ENCODE measurements around the gene GMDS. TPM values are rescaled to one million over a fixed set of nuclear protein-coding genes. Genes with fewer than 3 reads are reported as not detected.

The GMDS gene
- total RNA-seq, 1 experiment from 2014 or later = 27.6 TPM

GRCh38 chr6:1778686-1779235 lies 466.6 kb downstream of the GMDS start:
- no peak overlapping the region for H3K27ac Mint-ChIP-seq
- Histone ChIP-seq H2BK120ac (ENCODE audit: low read depth, low read length, poor library complexity, severe bottlenecking) (no peak overlapping the region), H4K8ac (replicated peaks; ENCODE audit: insufficient read length, low read depth, low read length) (no peak overlapping the region), H2AFZ (ENCODE audit: low read length) (no peak overlapping the region), H3K9ac (ENCODE audit: extremely low read depth, insufficient read length, low read length) (no peak overlapping the region), H3K23ac (ENCODE audit: insufficient read length, low read depth, low read length) (no peak overlapping the region), H3K9me3 (ENCODE audit: control insufficient read depth, low read depth, low read length) (no peaks in the 10 kb centered on the region), H3K27me3 (ENCODE audit: insufficient read depth, low read length) (no peaks in the 10 kb centered on the region), H4K20me1 (ENCODE audit: control insufficient read depth, insufficient read depth, insufficient read length) (no peaks in the 10 kb centered on the region), H2AK5ac (ENCODE audit: insufficient read length, low read length) (no peak overlapping the region), H3K4ac (ENCODE audit: low read depth, low read length) (no peak overlapping the region), H3K14ac (ENCODE audit: insufficient read depth, low read length) (no peak overlapping the region), H2BK20ac (ENCODE audit: low read depth, low read length, poor library complexity, severe bottlenecking) (no peak overlapping the region), H2BK12ac (ENCODE audit: insufficient read length, low read depth, low read length) (no peak overlapping the region), H3K79me1 (ENCODE audit: insufficient read depth, low read depth, low read length, poor library complexity, severe bottlenecking) (no peaks in the 10 kb centered on the region), H4K91ac (ENCODE audit: insufficient read length, low read depth, low read length) (no peak overlapping the region), H4K5ac (ENCODE audit: insufficient read length, low read depth, low read length) (no peak overlapping the region), H3K56ac (ENCODE audit: insufficient read length, low read depth, low read length) (no peak overlapping the region), H3K23me2 (ENCODE audit: insufficient read length, low read depth, low read length, poor library complexity, severe bottlenecking) (no peaks in the 10 kb centered on the region), H3K79me2 (ENCODE audit: insufficient read depth, low read length) (no peaks in the 10 kb centered on the region), H2BK5ac (ENCODE audit: insufficient read length, low read length) (no peak overlapping the region), H3K4me1 (ENCODE audit: insufficient read depth, low read length) (no peaks in the 10 kb centered on the region; the same call in 1 of the 2 replicates), H2BK15ac (ENCODE audit: low read depth, low read length) (no peak overlapping the region), H3K18ac (ENCODE audit: insufficient read length, low read depth, low read length) (no peak overlapping the region), H3K27ac (ENCODE audit: insufficient read length, low read depth, low read length) (no peak overlapping the region), H3T11ph (ENCODE audit: low read length) (no peak overlapping the region), H3K4me2 (ENCODE audit: insufficient read depth, insufficient read length, low read length) (no peak overlapping the region)
- H3K4me1 Mint-ChIP-seq = peaks cover 0 to 4% of the 10 kb centered on the region in 2 experiments; a peak in 2 of 4 replicates
- no peaks in the 10 kb centered on the region for H3K9me3 Mint-ChIP-seq
- no peaks in the 10 kb centered on the region; a peak in 1 of 7 replicates for H3K36me3 Mint-ChIP-seq (ENCODE audit: insufficient read depth in 1 of 3, low read depth in 3 of 3)
- TF ChIP-seq, protein P1, sequence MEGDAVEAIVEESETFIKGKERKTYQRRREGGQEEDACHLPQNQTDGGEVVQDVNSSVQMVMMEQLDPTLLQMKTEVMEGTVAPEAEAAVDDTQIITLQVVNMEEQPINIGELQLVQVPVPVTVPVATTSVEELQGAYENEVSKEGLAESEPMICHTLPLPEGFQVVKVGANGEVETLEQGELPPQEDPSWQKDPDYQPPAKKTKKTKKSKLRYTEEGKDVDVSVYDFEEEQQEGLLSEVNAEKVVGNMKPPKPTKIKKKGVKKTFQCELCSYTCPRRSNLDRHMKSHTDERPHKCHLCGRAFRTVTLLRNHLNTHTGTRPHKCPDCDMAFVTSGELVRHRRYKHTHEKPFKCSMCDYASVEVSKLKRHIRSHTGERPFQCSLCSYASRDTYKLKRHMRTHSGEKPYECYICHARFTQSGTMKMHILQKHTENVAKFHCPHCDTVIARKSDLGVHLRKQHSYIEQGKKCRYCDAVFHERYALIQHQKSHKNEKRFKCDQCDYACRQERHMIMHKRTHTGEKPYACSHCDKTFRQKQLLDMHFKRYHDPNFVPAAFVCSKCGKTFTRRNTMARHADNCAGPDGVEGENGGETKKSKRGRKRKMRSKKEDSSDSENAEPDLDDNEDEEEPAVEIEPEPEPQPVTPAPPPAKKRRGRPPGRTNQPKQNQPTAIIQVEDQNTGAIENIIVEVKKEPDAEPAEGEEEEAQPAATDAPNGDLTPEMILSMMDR (conservative IDR thresholded peaks at IDR 0.05) = no peak
- H3K4me3 Mint-ChIP-seq = no peak overlapping the region
- WGBS (ENCODE audit: extremely low coverage, insufficient read length, low lambda C conversion rate) = no CpG with 5 or more reads among the region's 10 CpGs
- H3K27me3 Mint-ChIP-seq (ENCODE audit: low read depth) = no peaks in the 10 kb centered on the region
- no peak for DNase-seq
